ENCODE measurements around the gene PPP1R2. TPM values are rescaled to one million over a fixed set of nuclear protein-coding genes. Genes with fewer than 3 reads are reported as not detected.

PPP1R2 gene
- total RNA-seq, 2 donors from 2014 or later = 32.7 to 42.5 TPM

GRCh38 chr3:195468391-195468776 is 74.7 kb downstream of the PPP1R2 start:
- H3K36me3 ChIP-seq (replicated peaks in 1 of 2; ENCODE audit: insufficient read depth in 1 of 2, low read depth in 2 of 2) = no peaks in the 10 kb centered on the region
- no peak overlapping the region for H3K27ac ChIP-seq
- no peak for DNase-seq
- no peaks in the 10 kb centered on the region for H3K27me3 ChIP-seq
- ATAC-seq = no peak
- intact Hi-C loops (cut with DNase I) = no loop called here
- no peaks in the 10 kb centered on the region for H3K4me1 ChIP-seq
- no peaks in the 10 kb centered on the region for H3K9me3 ChIP-seq
- TF ChIP-seq CTCF (IDR thresholded peaks at IDR 0.05) = no peak
- TF ChIP-seq POLR2A (IDR thresholded peaks at IDR 0.05) = no peak
- 50 to 52% methylated on average over 4 of the region's 4 CpGs for WGBS, 2 donors
- no peak overlapping the region for H3K4me3 ChIP-seq

- no peak for ATAC-seq
These were observed 75.3 kb downstream of the PPP1R2 start for GRCh38 chr3:195467641-195468390.

GRCh38 chr3:195466251-195466650 is 76.9 kb downstream of the PPP1R2 start:
- Histone ChIP-seq H3K9me3 (no peaks in the 10 kb centered on the region), H3K4me1 (no peaks in the 10 kb centered on the region), H3K27me3 (no peaks in the 10 kb centered on the region), H3K4me3 (no peak overlapping the region), H3K36me3 (replicated peaks in 1 of 2; ENCODE audit: insufficient read depth in 1 of 2, low read depth in 2 of 2) (no peaks in the 10 kb centered on the region), H3K27ac (no peak overlapping the region)
- DNase-seq (no peak), ATAC-seq (no peak)
- intact Hi-C loops (cut with DNase I) = no loop called here
- TF ChIP-seq CTCF (IDR thresholded peaks at IDR 0.05) (no peak), POLR2A (IDR thresholded peaks at IDR 0.05) (no peak)
- WGBS, 2 donors = 53 to 55% methylated on average over 4 of the region's 4 CpGs

More at GRCh38 chr3:195467641-195468390, 75.3 kb downstream of the PPP1R2 start:
- no peak overlapping the region for H3K4me3 ChIP-seq
- no peaks in the 10 kb centered on the region for H3K4me1 ChIP-seq
- H3K9me3 ChIP-seq = no peaks in the 10 kb centered on the region
- DNase-seq = no peak
- TF ChIP-seq CTCF (IDR thresholded peaks at IDR 0.05) = no peak
- TF ChIP-seq POLR2A (IDR thresholded peaks at IDR 0.05) = no peak
- no peaks in the 10 kb centered on the region for H3K36me3 ChIP-seq (replicated peaks in 1 of 2; ENCODE audit: insufficient read depth in 1 of 2, low read depth in 2 of 2)
- 89 to 93% methylated on average over 5 of the region's 5 CpGs for WGBS, 2 donors
- intact Hi-C loops (cut with DNase I) = no loop called here
- no peaks in the 10 kb centered on the region for H3K27me3 ChIP-seq
- H3K27ac ChIP-seq = no peak overlapping the region

Small RNA genes lying within 50 kb of the gene (small RNA-seq; reads per million reads assigned to genes)
- not detected for gene RN7SL73P
- not detected for gene RNU6ATAC24P

Other genes with a start within 250 kb of the PPP1R2 start
- 10 to 100 TPM; 25.1 to 25.9 TPM for gene ACAP2, start 100.3 kb downstream of the PPP1R2 start, total RNA-seq
- 100 to 1,000 TPM; 343 to 463 TPM for gene APOD, start 40.6 kb upstream of the PPP1R2 start, total RNA-seq
- gene MUC20, start 177.7 kb upstream of the PPP1R2 start, total RNA-seq = 10 to 100 TPM; 11.2 to 21.8 TPM

All from body of pancreas (tissue), 4 donors.